Memory B cell (primary cell): ENCODE data around the gene POM121.
"Not testable (repeated sequence)": the region's sequence is repeated elsewhere in the genome, so short reads cannot be mapped to it uniquely, and the experiment has no call there.

ENCODE experiments used
- ATAC-seq: fragments of 150-1000 bp; cut with Tn5 transposase; 2 replicates; pipeline ENCODE4 v1.10.0; 2021; ENCODE audit warnings: low read depth, mild to moderate bottlenecking, moderate library complexity
- DNase-seq, 2 donors: peaks; one replicate each; pipeline ENCODE4 v3.0.0; 2022; ENCODE audit warnings: low spot score in 2 of 2
- H3K27ac Mint-ChIP-seq: one replicate; pipeline ENCODE4 v1.8.0; 2022; ENCODE audit warnings: mild to moderate bottlenecking, moderate library complexity, mixed read lengths
- H3K27me3 Mint-ChIP-seq: one replicate; pipeline ENCODE4 v1.8.0; 2022; ENCODE audit warnings: mixed read lengths
- H3K36me3 Mint-ChIP-seq: one replicate; pipeline ENCODE4 v1.8.0; 2022; ENCODE audit warnings: mild to moderate bottlenecking, mixed read lengths
- H3K4me1 Mint-ChIP-seq: one replicate; pipeline ENCODE4 v1.8.0; 2022; ENCODE audit warnings: mixed read lengths
- H3K4me3 Mint-ChIP-seq: one replicate; pipeline ENCODE4 v1.8.0; 2022; ENCODE audit warnings: mild to moderate bottlenecking, moderate library complexity, mixed read lengths
- H3K9me3 Mint-ChIP-seq: one replicate; pipeline ENCODE4 v1.8.0; 2022; ENCODE audit warnings: mixed read lengths

POM121 gene

DNA sequence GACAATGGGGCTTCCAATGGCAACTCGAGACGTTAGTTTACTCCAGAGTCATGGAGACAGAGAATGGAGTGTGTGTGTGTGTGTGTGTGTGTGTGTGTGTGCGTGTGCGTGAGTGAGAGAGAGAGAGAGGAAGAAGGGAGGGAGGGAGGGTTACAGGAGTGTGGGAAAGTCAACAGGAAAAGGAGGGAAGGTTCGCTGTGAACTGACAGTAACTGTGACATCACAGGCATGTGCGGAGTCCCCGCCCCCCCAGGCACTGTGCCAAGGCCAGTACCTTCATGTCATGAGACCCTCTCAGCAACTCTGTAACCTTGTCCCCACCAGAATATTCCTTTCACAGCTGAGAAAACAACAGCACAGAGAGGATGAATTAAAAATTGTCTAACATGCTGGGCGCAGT, 72.6 kb downstream of the POM121 start:
- H3K27ac Mint-ChIP-seq, H3K36me3 Mint-ChIP-seq, H3K27me3 Mint-ChIP-seq, H3K4me3 Mint-ChIP-seq, H3K9me3 Mint-ChIP-seq, ATAC-seq, H3K4me1 Mint-ChIP-seq, DNase-seq: not testable (repeated sequence)

DNA sequence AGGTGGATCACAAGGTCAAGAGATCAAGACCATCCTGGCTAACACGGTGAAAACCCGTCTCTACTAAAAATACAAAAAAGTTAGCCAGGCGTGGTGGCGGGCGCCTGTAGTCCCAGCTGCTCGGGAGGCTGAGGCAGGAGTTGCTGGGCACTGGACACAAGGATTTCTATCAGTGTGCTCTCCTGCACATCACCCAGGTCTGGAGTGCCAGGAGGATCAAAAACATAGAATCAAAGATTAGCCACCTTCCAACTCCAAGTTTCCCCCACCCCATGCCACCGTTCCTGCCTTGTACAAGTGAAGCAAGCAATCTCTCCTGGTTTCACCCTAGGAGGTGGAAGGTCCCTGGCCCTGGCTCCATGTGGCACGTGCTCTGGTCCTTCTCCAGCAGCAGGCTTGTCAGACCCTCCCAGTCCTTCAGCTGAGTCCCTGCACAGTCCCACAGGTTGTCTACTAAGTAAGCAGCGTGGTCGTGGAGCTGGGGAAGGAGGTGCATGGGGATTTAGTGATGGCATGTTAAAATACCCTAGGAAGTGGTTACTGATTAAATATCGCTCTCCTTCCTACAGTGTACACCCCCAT, 73.1 kb downstream of the POM121 start:
- not testable (repeated sequence) for H3K27me3 Mint-ChIP-seq, ATAC-seq, H3K27ac Mint-ChIP-seq

More for the DNA sequence above, 73.1 kb downstream of the POM121 start:
- not testable (repeated sequence) for DNase-seq, H3K4me1 Mint-ChIP-seq, H3K9me3 Mint-ChIP-seq, H3K36me3 Mint-ChIP-seq, H3K4me3 Mint-ChIP-seq
